ENCODE results near the gene MED13.

MED13 gene

GRCh38 chr17:61972311-61972710, 92.8 kb downstream of the MED13 start:
- no peaks in the 10 kb centered on the region for H3K27me3 ChIP-seq (ENCODE audit: insufficient read depth, poor library complexity, severe bottlenecking)
- no peak for DNase-seq (ENCODE audit: low read depth in 1 of 2, low spot score in 1 of 2)
- no peak overlapping the region for H3K4me3 ChIP-seq (replicated peaks; ENCODE audit: insufficient read depth, low read length)
- no peak for TF ChIP-seq SPI1 (IDR thresholded peaks at IDR 0.05; ENCODE audit: borderline replicate concordance, low read depth)
- no peak overlapping the region for H3K27ac ChIP-seq (replicated peaks)

DNA sequence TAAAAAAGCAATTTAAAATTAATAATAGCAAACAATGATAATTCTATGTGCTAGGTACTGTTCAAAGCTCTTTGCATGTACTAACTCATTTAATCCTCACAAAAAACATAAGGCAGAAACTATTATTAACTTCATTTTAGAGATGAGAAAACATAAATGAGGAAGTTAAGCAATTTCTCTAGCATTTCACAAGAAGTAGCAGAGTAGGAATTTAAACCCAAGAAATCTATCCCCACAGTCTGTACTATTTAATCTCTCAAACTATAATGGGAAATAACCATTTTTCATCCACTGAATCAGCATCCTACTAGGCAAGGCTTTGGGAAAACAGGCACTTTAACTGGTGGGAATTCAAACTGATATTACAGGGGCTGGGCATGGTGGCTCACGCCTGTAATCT, 95.0 kb downstream of the MED13 start:
- no peak for TF ChIP-seq CTCF (IDR thresholded peaks at IDR 0.05; ENCODE audit: insufficient read depth, low read length)
- no peak for TF ChIP-seq POLR2AphosphoS5 (IDR thresholded peaks at IDR 0.05; ENCODE audit: low read depth)
- Histone ChIP-seq H3K27ac (replicated peaks) (peak overlapping the region; percentile 26; the same call in 1 of the 2 replicates), H3K4me3 (replicated peaks; ENCODE audit: insufficient read depth, low read length) (no peak overlapping the region), H3K27me3 (ENCODE audit: insufficient read depth, poor library complexity, severe bottlenecking) (no peaks in the 10 kb centered on the region)
- DNase-seq (ENCODE audit: low read depth in 1 of 2, low spot score in 1 of 2): peak in 1 of 2 experiments; percentile 20

- Histone ChIP-seq H3K27ac (replicated peaks) (no peak overlapping the region), H3K27me3 (ENCODE audit: insufficient read depth, poor library complexity, severe bottlenecking) (no peaks in the 10 kb centered on the region), H3K4me3 (replicated peaks; ENCODE audit: insufficient read depth, low read length) (no peak overlapping the region)
- DNase-seq (ENCODE audit: low read depth in 1 of 2, low spot score in 1 of 2): no peak
- TF ChIP-seq SPI1 (IDR thresholded peaks at IDR 0.05; ENCODE audit: borderline replicate concordance, low read depth) (no peak), POLR2AphosphoS5 (IDR thresholded peaks at IDR 0.05; ENCODE audit: low read depth) (no peak), GABPA (IDR thresholded peaks at IDR 0.05; ENCODE audit: low read depth) (no peak), CTCF (IDR thresholded peaks at IDR 0.05; ENCODE audit: insufficient read depth, low read length) (no peak), REST (IDR thresholded peaks at IDR 0.05; ENCODE audit: insufficient replicate concordance, low read depth) (no peak)
Measured at GRCh38 chr17:61968757-61969156, 96.3 kb downstream of the MED13 start.

GRCh38 chr17:61967729-61968128, 97.3 kb downstream of the MED13 start:
- no peak for TF ChIP-seq POLR2AphosphoS5 (IDR thresholded peaks at IDR 0.05; ENCODE audit: low read depth)
- no peak for TF ChIP-seq CTCF (IDR thresholded peaks at IDR 0.05; ENCODE audit: insufficient read depth, low read length)
- TF ChIP-seq REST (IDR thresholded peaks at IDR 0.05; ENCODE audit: insufficient replicate concordance, low read depth): no peak
- TF ChIP-seq SPI1 (IDR thresholded peaks at IDR 0.05; ENCODE audit: borderline replicate concordance, low read depth): no peak
- TF ChIP-seq GABPA (IDR thresholded peaks at IDR 0.05; ENCODE audit: low read depth): no peak
- no peak for DNase-seq (ENCODE audit: low read depth in 1 of 2, low spot score in 1 of 2)
- no peak overlapping the region for H3K4me3 ChIP-seq (replicated peaks; ENCODE audit: insufficient read depth, low read length)
- H3K27me3 ChIP-seq (ENCODE audit: insufficient read depth, poor library complexity, severe bottlenecking): no peaks in the 10 kb centered on the region
- no peak overlapping the region for H3K27ac ChIP-seq (replicated peaks)

All from HL-60 (cell line).